Hematopoietic multipotent progenitor cell (in vitro differentiated cells): Measurements from ENCODE around the gene CLEC1B. TPM values are rescaled to one million over a fixed set of nuclear protein-coding genes. Genes with fewer than 3 reads are reported as not detected.
"Not testable (repeated sequence)": the region's sequence is repeated elsewhere in the genome, so short reads cannot be mapped to it uniquely, and the experiment has no call there.

Experiments
- DNase-seq, 3 donors: peaks; one replicate each; pipeline ENCODE4 v3.0.0-alpha.2; 2011 to 2015; ENCODE audit warnings: low read depth in 2 of 3, low spot score in 2 of 3
- total RNA-seq: library from RNA; depleted of rRNA; stranded (reverse); fragments of >200 nt; gene quantifications from one replicate; pipeline ENCODE4 v1.2.3, GENCODE V29; 2012

CLEC1B gene
- total RNA-seq = 0.27 TPM

- no peak for DNase-seq
These were observed at the start of gene CLEC1B for GRCh38 chr12:9999016-9999415. TSS of gene CLEC1B (minus strand) at chr12:9999121. CDS start at chr12:9999100, 21 bp downstream.

- no peak for DNase-seq
These were observed 49.6 kb upstream of the CLEC1B start for GRCh38 chr12:10048526-10048925.

- no peak for DNase-seq
These were observed 43.2 kb upstream of the CLEC1B start for GRCh38 chr12:10042167-10042566.

GRCh38 chr12:10033783-10034545 lies 35.0 kb upstream of the CLEC1B start:
- DNase-seq = peak in 1 of 3 donors; percentile 69

GRCh38 chr12:10031771-10032175 lies 32.9 kb upstream of the CLEC1B start:
- DNase-seq = no peak

GRCh38 chr12:10031321-10031720 lies 32.4 kb upstream of the CLEC1B start:
- peak in 1 of 3 donors; percentile 26 for DNase-seq

- no peak for DNase-seq
These were observed 31.5 kb upstream of the CLEC1B start, which contains the start of gene CLEC9A for GRCh38 chr12:10030446-10030845. TSS of gene CLEC9A (plus strand) at chr12:10030682. CDS start at chr12:10052688, 22,006 bp downstream.

GRCh38 chr12:10027721-10028120 lies 28.8 kb upstream of the CLEC1B start:
- DNase-seq = peak in 1 of 3 donors; percentile 31

- no peak for DNase-seq
These were observed 28.4 kb upstream of the CLEC1B start for GRCh38 chr12:10027311-10027710.

GRCh38 chr12:10026666-10027065 lies 27.7 kb upstream of the CLEC1B start:
- DNase-seq = not testable (repeated sequence)

GRCh38 chr12:10025236-10025635 lies 26.3 kb upstream of the CLEC1B start:
- DNase-seq = no peak

GRCh38 chr12:10021342-10021741 lies 22.4 kb upstream of the CLEC1B start:
- no peak for DNase-seq

GRCh38 chr12:10018386-10018785 lies 19.5 kb upstream of the CLEC1B start:
- DNase-seq = peak in 1 of 3 donors; percentile 32

- peak in 1 of 3 donors; percentile 43 for DNase-seq
These were observed 18.0 kb upstream of the CLEC1B start for GRCh38 chr12:10016881-10017280.

GRCh38 chr12:10015450-10015849 lies 16.5 kb upstream of the CLEC1B start:
- no peak for DNase-seq

- no peak for DNase-seq
These were observed 13.9 kb upstream of the CLEC1B start for GRCh38 chr12:10012630-10013330.

GRCh38 chr12:10001171-10001776 lies 2.4 kb upstream of the CLEC1B start:
- no peak for DNase-seq

GRCh38 chr12:9992296-9992695 lies 6.6 kb downstream of the CLEC1B start:
- peak in 1 of 3 donors; percentile 16 for DNase-seq

GRCh38 chr12:9991876-9992275 lies 7.0 kb downstream of the CLEC1B start:
- DNase-seq = no peak

- no peak for DNase-seq
These were observed 18.8 kb downstream of the CLEC1B start for GRCh38 chr12:9980126-9980525.

GRCh38 chr12:9977916-9978315 lies 21.0 kb downstream of the CLEC1B start:
- no peak for DNase-seq
